GM12878 (cell line): ENCODE measurements around the gene FITM1. TPM values are rescaled to one million over a fixed set of nuclear protein-coding genes. Genes with fewer than 3 reads are reported as not detected.

Experiments
- ATF3 ChIP-seq: IDR thresholded peaks from 2 replicates; pipeline ENCODE4 v1.6.1; 2011; ENCODE audit warnings: low read depth, mild to moderate bottlenecking, low read length, moderate library complexity, borderline replicate concordance; ENCODE audit errors: extremely low read depth
- CEBPB ChIP-seq, 2 experiments: fragments of 150-350 bp in 1 of 2; IDR thresholded peaks; 2 replicates each; pipeline ENCODE4 v1.6.1; 2012 to 2014; ENCODE audit warnings: low read depth in 2 of 2, low read length in 2 of 2, borderline replicate concordance in 1 of 2, inconsistent platforms in 1 of 2
- CREM ChIP-seq: IDR thresholded peaks from 2 replicates; pipeline ENCODE4 v1.6.1; 2014; ENCODE audit warnings: antibody characterized with exemption, low read depth
- CTCF ChIP-seq, 3 experiments: IDR thresholded peaks in 2 of 3; conservative IDR thresholded peaks in 1 of 3; 2 replicates each; pipeline ENCODE4 v1.5.1; 2011; ENCODE audit warnings: low read depth in 3 of 3, low read length in 3 of 3, mild to moderate bottlenecking in 3 of 3, control low read depth in 2 of 3, moderate library complexity in 2 of 3, inconsistent platforms in 1 of 3, mixed read lengths in 1 of 3; ENCODE audit not compliant: control insufficient read depth in 2 of 3, insufficient read depth in 1 of 3; ENCODE audit errors: extremely low read depth in 1 of 3
- E2F4 ChIP-seq: IDR thresholded peaks from 2 replicates; pipeline ENCODE4 v1.6.1; 2012; ENCODE audit warnings: low read depth, low read length, improper control_type of control experiment
- EZH2 ChIP-seq: IDR thresholded peaks from 2 replicates; pipeline ENCODE4 v1.6.1; 2012; ENCODE audit warnings: low read depth, mild to moderate bottlenecking, control low read depth, inconsistent platforms, low read length, borderline replicate concordance; ENCODE audit not compliant: control insufficient read depth
- FOS ChIP-seq: IDR thresholded peaks from 3 replicates; pipeline ENCODE4 v1.6.1; 2011; ENCODE audit warnings: borderline replicate concordance; ENCODE audit not compliant: insufficient read length; ENCODE audit errors: extremely low read depth
- IKZF2 ChIP-seq, 2 experiments: fragments of 450-650 bp; IDR thresholded peaks; 2 replicates each; pipeline ENCODE4 v1.6.1; 2017; ENCODE audit warnings: mild to moderate bottlenecking in 2 of 2, moderate library complexity in 2 of 2
- IRF4 ChIP-seq: IDR thresholded peaks from 2 replicates; pipeline ENCODE4 v1.6.1; 2011; ENCODE audit warnings: low read depth, low read length
- JUNB ChIP-seq: IDR thresholded peaks from 2 replicates; pipeline ENCODE4 v1.6.1; 2016; ENCODE audit warnings: antibody characterized with exemption, mild to moderate bottlenecking
- KDM1A ChIP-seq: fragments of 200-600 bp; sonication (generic); IDR thresholded peaks from 2 replicates; pipeline ENCODE4 v1.6.1; 2016; ENCODE audit warnings: borderline replicate concordance
- MYC ChIP-seq: IDR thresholded peaks from 2 replicates; pipeline ENCODE4 v1.6.1; 2011; ENCODE audit warnings: mild to moderate bottlenecking, low read length, moderate library complexity, inconsistent platforms; ENCODE audit not compliant: insufficient read depth, insufficient replicate concordance, insufficient read length, severe bottlenecking
- NKRF ChIP-seq: fragments of 450-650 bp; conservative IDR thresholded peaks from 2 replicates; pipeline ENCODE4 v1.6.1; 2017; ENCODE audit warnings: mild to moderate bottlenecking, moderate library complexity
- POLR2AphosphoS2 ChIP-seq: IDR thresholded peaks from 2 replicates; pipeline ENCODE4 v1.6.1; 2011; ENCODE audit warnings: low read depth, mild to moderate bottlenecking, low read length, improper control_type of control experiment, moderate library complexity
- RAD21 ChIP-seq: IDR thresholded peaks from 2 replicates; pipeline ENCODE4 v1.6.1; 2011; ENCODE audit warnings: mild to moderate bottlenecking, low read depth, low read length, moderate library complexity; ENCODE audit not compliant: insufficient read depth
- RFX5 ChIP-seq: IDR thresholded peaks from 2 replicates; pipeline ENCODE4 v1.6.1; 2011; ENCODE audit warnings: low read depth, low read length, improper control_type of control experiment
- SIN3A ChIP-seq: IDR thresholded peaks from 2 replicates; pipeline ENCODE4 v1.6.1; 2012; ENCODE audit warnings: low read depth, low read length, improper control_type of control experiment
- SP1 ChIP-seq: IDR thresholded peaks from one replicate; pipeline ENCODE4 v1.6.1; 2011; ENCODE audit warnings: low read depth, low read length
- SPI1 ChIP-seq: IDR thresholded peaks from 2 replicates; pipeline ENCODE4 v1.6.1; 2011; ENCODE audit warnings: low read depth, mild to moderate bottlenecking, low read length, moderate library complexity, borderline replicate concordance; ENCODE audit not compliant: insufficient read depth
- SREBF2 ChIP-seq: IDR thresholded peaks from 2 replicates; pipeline ENCODE4 v1.6.1; 2012; ENCODE audit warnings: mild to moderate bottlenecking, low read length
- STAT3 ChIP-seq: IDR thresholded peaks from 2 replicates; pipeline ENCODE4 v1.6.1; 2011; ENCODE audit warnings: low read depth, low read length, improper control_type of control experiment
- SUZ12 ChIP-seq: fragments of 200-600 bp; sonication (generic); IDR thresholded peaks from one replicate; pipeline ENCODE4 v1.6.1; 2018; ENCODE audit warnings: antibody characterized with exemption, mild to moderate bottlenecking; ENCODE audit not compliant: unreplicated experiment
- ZBTB33 ChIP-seq: fragments of 450-650 bp; IDR thresholded peaks from 2 replicates; pipeline ENCODE4 v1.6.1; 2017; ENCODE audit warnings: mild to moderate bottlenecking
- polyA plus RNA-seq, 11 experiments: library from polyadenylated mRNA; depleted of rRNA in 4 of 11; unstranded in 6 of 11; stranded (reverse) in 5 of 11; fragments of >200 nt; fragmentation: Nextera tagmentation in 4 of 11; fragmentation: Illumina TruSeq in 1 of 11; extraction: Ambion mirVana in 4 of 11; extraction: Trizol in 1 of 11; gene quantifications; 1 replicate in 1 of 11; 2 replicates in 10 of 11; pipeline versions ENCODE4 v1.2.1 to v1.2.3, GENCODE V29; 2011 to 2016; ENCODE audit warnings: inconsistent platforms in 2 of 11, missing spikeins in 2 of 11, low read depth in 1 of 11
- total RNA-seq, 4 experiments: library from RNA; depleted of rRNA in 3 of 4; stranded (reverse); fragments of >200 nt in 3 of 4; fragmentation: Illumina TruSeq in 1 of 4; extraction: Trizol in 1 of 4; gene quantifications; 2 replicates each; pipeline versions ENCODE4 v1.2.1 to v1.2.3, GENCODE V29; 2013 to 2021

The FITM1 gene
- total and polyA plus RNA-seq, 10 of the 15 experiments (the other 5 are each of a cell fraction or from before 2014, with no cell fraction given): 0.11 to 1.9 (median 0.45) TPM; not detected in 2

GRCh38 chr14:24113801-24114531, 16.5 kb upstream of the FITM1 start (continued):
- TF ChIP-seq POLR2AphosphoS2 (peak; percentile 79), ATF3 (no peak), CREM (peak; percentile 51), SPI1 (no peak; the same call in 1 of the 2 replicates), CEBPB (IDR thresholded peaks at IDR 0.05; ENCODE audit: borderline replicate concordance in 1 of 2, low read depth in 2 of 2, low read length in 2 of 2) (no peak), KDM1A (no peak), SREBF2 (no peak), IRF4 (no peak), STAT3 (no peak), RFX5 (no peak), NKRF (peak; percentile 82), ZBTB33 (no peak), SP1 (no peak), JUNB (peak; percentile 100), E2F4 (no peak), SIN3A (peak; percentile 48; the same call in 1 of the 2 replicates), MYC (no peak), IKZF2 (IDR thresholded peaks at IDR 0.05) (peak; percentile 52 to 67), FOS (no peak), EZH2 (no peak), RAD21 (no peak), CTCF (IDR thresholded peaks at IDR 0.05 in 2 of 3, conservative IDR thresholded peaks at IDR 0.05 in 1 of 3; ENCODE audit: control insufficient read depth in 2 of 3, extremely low read depth in 1 of 3, insufficient read depth in 1 of 3, low read depth in 3 of 3, low read length in 3 of 3) (no peak), SUZ12 (no peak)
